Measurements from ENCODE around the gene TSC2.
A peak's percentile ranks its signal among the peaks of the same experiment; 100 is the strongest.
"Not testable (repeated sequence)": the region's sequence is repeated elsewhere in the genome, so short reads cannot be mapped to it uniquely, and the experiment has no call there.

TSC2 gene

DNA sequence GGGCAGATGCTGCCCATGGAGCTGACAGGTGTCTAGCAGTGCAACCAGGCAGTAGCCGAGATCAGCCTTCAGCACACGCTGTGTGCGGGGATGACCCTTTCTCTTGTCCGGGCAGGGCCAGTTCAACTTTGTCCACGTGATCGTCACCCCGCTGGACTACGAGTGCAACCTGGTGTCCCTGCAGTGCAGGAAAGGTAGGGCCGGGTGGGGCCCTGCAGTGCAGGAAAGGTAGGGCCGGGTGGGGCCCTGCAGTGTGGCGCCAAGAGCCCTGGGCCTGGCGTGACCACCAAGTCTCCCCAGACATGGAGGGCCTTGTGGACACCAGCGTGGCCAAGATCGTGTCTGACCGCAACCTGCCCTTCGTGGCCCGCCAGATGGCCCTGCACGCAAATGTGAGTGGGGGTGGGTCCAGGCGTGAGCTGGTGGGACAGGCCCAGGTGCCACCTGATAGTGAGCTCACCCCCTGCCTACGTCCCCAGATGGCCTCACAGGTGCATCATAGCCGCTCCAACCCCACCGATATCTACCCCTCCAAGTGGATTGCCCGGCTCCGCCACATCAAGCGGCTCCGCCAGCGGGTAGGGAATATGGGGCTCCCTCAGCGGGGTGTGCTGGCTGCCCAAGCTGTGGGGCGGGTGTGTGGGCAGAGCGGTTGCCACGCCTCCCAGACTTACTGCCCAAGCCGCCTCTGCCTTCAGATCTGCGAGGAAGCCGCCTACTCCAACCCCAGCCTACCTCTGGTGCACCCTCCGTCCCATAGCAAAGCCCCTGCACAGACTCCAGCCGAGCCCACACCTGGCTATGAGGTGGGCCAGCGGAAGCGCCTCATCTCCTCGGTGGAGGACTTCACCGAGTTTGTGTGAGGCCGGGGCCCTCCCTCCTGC lies 40.2 kb downstream of the TSC2 start:
- no peak for DNase-seq

- DNase-seq, result no peak
Observed at GRCh38 chr16:2088759-2089358, 41.1 kb downstream of the TSC2 start.

- DNase-seq, result no peak
Observed at GRCh38 chr16:2089706-2090480, 42.1 kb downstream of the TSC2 start.

DNA sequence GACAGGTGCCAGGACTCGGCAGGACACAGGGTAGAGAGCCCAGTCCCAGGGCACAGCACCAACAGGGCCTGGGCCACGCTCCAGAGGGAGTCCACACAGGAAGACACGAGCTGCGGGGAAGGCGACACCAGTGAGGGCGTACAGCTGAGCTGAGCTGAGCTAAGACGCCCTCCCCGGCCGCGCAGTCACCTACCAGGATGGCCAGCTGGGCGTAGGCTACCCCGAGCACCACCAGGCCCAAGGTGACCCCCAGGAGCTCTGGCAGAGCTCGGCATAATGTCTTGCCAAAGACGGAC lies 42.6 kb downstream of the TSC2 start:
- DNase-seq, result no peak

DNA sequence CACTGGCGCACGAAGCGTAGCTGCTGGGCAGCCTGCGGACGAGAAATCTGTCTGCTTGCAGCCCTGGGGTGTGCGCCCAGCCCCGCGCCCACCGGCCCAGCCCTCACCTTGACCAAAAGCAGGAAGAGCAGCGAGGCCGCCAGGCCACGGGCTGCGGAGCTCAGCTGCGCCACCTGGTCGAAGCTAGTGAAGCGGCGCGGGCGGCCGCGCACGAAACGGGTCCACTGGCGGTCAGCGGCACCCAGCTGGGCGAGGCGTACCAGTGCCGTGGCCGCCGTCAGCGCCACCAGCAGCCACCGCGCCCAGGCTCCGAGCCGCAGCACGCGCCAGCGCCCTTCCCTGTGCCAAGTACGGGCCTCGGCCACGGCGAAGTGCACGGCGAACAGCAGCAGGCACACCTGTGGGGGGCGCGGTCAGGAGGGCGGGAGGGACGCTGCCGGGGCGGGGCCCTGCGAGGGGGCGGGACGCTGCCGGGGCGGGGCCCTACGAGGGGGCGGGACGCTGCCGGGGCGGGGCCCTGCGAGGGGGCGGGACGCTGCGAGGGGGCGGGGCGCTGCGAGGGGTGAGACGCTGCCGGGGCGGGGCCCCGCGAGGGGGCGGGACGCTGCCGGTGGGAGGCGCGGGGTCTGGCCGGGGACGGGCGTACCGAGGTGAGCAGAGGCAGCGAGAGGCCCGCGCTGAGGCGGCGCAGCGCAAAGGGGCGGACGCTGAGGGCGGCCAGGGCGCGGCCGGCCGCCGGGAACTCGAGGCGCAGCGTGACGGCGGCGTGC lies 43.2 kb downstream of the TSC2 start:
- DNase-seq, result peak; percentile 42

- no peak for DNase-seq
Observed at GRCh38 chr16:2091547-2092255, 43.9 kb downstream of the TSC2 start.

DNA sequence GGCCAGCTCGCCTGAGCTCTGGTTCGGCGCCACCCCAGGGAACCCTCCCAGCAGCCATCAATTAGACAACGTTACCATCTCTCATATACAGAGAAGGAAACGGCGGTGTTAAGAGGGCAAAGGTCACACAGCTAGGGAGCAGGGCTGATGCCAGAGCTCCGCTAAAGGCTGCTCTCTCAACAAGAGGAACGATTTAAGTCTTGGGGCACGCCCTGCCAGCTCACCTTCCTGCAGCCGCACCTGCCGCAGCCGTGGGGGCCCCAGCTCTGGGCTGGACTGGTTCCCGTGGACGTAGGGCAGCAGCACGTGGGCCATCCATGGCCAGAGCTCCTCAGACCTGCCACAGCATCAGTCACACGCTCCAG lies 44.5 kb downstream of the TSC2 start:
- DNase-seq, result no peak

DNA sequence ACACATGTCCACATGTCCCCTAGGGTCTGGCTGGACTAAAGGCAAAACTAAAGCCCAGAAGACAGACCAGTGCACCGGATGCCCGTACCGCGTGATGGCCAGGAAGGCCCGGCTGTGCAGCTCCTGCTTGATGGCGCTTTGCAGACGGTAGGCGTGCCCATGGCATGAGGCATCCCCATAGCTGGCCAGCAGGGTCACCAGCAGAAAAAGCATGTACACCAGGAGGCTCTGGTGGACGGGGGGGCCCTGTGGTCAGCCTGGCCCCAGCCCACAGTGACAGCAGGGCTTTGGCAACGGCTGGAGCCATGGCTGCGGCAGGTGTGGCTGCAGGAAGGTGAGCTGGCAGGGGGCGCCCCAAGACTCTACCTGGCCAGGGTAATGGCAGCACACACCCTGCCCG lies 45.1 kb downstream of the TSC2 start:
- no peak for DNase-seq

DNA sequence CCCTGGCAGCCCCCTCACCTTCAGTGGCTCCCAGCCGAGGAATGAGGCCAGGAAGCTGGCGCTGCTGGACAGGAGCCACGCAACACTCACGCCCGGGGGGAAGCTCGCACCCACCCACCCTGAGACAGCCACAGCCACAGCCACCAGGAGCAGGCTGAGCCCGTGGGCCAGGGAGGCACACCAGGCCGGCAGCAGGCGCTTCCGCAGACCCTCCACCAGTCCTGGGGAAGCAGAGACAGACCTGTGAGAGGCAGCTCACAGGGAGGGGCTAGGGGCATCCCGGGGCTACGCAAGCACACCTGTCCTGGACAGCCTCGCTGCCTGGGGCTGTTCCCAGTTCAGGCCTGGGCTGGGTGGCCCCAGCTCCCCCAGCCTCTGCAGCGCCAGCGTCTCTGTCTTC lies 46.0 kb downstream of the TSC2 start:
- no peak for DNase-seq

DNA sequence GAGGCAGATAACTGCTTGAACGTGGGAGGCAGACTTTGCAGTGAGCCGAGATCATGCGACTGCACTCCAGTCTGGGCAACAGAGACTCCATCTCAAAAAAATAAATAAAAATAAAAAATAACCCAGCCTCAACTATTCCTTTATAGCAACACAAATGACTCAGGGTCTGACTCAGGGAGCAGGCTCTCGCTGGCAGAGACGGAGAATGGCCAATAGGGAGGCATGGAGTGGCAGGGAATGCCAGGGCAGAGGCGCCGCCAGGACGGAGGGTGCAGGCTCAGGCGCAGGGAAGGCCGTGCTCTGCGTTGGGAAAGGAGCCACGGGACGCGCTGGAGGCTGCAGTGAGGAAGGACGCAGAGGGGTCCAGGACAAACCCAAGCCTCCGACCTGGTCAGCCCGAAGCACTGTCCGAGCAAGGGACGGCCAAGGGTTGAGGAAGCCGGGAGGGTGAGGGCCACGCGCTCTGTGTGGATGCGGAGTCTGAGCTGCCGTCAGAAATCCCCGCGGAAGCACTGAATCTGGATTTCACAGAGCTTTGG lies 47.6 kb downstream of the TSC2 start:
- no peak for DNase-seq

DNA sequence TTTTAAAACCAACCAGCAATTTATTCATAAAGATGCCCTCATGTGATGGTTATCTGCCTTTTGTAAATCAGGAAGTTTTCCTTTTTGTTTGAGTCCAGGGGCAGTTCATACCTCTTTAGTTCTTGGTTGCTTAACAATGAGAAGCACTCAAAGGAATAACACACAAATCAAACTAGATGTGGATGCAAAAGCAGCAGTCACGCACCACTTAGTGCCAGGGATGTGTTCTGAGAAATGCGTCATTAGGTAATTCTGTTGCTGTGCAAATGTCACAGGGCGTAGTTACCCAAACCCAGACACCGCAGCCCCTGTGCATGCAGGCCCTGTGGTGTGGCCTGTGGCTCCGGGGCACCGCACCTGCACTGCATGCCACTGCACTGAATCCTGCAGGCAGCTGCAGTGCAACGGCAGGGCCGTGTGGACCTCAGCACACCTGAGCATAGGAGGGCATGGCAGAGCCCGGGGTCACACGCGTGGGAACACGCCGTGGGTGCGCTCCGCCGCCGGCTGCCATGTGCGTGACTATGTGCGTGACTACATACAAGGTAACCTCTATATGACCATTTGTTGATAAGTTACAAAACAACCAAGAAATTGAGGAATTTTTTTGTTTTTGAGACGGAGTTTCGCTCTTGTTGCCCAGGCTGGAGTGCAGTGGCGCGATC lies 48.3 kb downstream of the TSC2 start:
- DNase-seq, result no peak

DNA sequence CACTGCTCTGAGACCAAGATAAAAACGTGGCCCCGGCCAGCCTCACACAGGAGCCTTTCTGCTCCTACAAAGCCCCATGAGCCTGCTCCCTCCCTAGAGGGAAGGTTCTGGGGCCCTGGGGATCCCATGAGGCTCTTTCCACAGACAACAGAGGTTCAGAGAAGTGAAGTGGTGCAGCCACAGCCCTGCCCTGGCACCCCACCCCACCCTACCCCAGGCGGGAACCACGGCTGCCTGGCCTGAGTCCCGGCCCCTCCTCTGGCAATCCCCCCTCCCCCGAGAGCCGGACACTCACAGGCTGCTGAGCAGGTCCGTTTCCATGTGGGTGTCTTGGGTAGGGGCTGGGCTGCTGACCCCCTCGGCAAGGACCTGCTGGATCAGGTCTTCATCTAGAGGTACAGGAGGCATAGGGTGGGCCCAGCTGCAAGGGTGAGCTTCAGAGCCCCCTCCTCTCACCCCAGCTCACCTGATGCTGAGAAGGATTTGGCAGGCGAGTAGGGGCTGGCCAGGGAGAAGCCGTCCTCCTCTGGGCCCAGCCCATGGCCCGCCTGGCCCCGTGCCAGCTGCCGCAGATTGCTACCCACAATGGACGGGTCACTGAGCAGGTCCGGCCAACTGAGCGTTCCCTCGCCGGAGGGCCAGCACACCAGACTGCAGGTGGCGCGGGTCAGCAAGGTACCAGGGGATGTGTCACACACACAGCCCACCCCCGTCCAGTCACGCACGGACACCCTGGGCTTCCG lies 49.2 kb downstream of the TSC2 start:
- no peak for DNase-seq

- not testable (repeated sequence) for DNase-seq
Observed at GRCh38 chr16:2097689-2098088, 49.9 kb downstream of the TSC2 start.

DNA sequence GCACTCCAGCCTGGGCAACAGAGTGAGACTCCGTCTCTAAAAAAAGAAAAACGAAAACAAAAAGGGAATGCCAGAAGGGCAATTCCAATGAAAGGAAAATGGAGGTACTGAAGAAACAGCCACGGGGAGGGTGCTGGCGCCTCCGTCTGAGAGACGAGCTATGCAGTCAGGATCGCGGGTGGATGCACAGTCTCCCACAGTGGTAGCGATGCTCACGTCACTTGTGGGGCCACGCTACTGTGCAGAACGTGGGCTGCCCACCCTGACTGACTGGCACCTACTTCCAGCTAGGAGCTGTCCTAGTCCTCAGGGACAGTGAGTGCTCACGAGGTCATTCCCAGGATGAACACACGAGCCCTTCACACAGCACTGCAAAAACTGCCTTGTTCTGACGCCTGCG lies 53.8 kb downstream of the TSC2 start:
- not testable (repeated sequence) for DNase-seq

GRCh38 chr16:2102471-2102870 lies 54.7 kb downstream of the TSC2 start:
- no peak for DNase-seq

GRCh38 chr16:2104464-2104863 lies 56.7 kb downstream of the TSC2 start:
- DNase-seq, result not testable (repeated sequence)

DNA sequence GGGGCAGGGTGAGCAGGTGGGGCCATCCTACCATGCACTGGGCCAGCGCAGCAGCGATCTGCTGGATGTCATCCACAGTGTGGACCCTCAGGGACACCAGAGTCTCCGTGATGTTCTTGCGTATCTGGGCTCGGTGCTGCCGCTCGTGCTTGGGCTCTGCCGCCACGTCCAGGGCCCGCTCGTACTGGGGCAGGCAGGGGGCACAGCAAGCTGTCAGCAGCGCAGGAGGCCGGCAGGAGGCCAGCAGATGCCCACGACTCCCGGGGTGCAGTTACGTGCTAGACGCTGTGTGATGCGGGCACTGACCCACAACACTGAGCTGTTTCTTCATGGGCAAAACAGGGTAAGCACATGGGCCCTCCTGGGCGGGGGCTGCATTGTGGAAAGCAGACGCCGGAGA lies 57.5 kb downstream of the TSC2 start:
- not testable (repeated sequence) for DNase-seq

DNA sequence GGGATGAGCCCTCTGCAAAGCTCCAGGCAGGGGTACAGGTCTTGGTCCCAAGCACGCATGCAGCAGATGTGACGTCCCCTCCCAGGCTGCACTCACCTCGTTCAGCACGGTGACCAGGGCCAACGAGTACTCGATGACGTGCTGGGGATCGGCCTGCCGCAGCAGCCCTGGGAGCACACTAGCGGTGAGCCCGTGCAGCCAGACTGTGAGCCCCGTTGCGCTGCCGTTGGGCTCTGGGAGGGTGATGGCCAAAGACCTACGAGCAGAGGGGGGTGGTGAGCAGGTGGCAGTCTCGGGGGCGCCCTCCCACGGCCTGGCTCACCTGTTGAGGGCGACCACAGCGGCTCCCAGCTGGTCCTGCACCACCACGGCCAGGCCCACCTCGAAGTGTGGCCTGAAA lies 58.0 kb downstream of the TSC2 start:
- not testable (repeated sequence) for DNase-seq

DNA sequence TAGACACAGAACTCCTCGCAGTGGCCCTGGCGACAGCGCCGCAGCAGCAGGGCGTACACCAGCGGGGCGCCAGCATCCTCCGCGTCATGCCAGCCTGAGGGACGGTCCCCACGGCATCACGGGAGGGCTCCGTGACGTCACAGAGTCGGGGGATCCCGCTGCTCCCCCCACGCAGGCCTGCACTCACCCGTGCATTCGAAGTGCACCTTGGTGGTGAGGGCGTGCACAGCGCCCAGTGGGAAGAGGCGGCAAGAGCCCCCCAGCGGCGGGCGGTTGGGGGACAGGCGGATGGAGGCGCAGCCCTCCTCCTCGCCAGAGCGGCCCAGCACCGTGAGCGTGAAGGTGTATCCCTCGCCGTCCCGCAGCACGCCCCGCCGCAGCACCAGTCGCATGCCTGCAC lies 58.4 kb downstream of the TSC2 start:
- DNase-seq, result not testable (repeated sequence)

DNA sequence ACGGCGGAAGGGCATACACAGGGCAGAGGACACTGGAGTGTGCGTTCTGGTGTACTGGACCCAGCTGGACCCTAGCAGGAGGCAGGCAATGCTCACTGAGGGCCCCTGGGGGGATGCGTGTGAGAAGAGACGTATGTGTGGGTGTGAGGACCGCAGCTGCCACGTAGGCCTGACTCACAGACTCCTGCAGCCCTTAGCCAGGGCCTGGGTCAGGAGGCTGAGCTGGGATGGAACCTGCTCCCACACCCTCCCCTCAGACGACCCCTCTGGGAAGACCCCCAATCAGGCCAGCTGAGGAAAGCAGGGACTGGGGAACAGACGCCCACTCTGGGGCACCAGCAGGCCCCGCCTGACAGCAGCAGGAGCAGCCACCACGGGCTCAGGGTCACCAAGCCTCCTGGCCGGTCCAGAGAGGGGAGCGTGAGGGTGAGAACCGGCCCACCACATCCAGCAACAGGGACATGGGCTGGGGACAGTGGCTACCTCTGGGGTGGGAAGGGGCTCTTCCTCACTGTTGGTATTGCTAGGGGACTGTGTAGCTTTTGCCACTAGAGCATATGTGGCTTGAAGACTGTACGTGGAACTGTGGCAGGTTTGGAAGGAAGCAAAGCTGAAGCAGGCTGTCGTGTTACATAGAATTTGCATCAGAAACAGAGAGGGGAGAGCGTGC lies 59.5 kb downstream of the TSC2 start:
- not testable (repeated sequence) for DNase-seq

DNA sequence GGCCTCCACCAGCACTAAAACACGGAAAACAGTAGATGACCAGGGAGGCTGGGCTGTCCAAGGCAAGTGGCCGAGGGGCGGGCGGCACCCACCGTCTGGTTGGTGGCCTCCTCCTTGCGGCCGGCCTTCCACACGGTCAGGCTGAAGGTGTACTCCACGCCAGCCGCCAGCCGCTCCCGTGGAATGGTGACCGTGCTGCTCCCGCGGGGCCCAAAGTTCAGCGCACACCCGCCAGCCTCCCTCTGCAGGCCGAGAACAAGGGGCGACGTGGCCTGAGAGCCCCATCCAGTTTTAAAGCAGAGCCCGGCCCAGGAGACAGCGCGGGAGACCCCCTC lies 60.0 kb downstream of the TSC2 start:
- not testable (repeated sequence) for DNase-seq

Measured in activated CD4-positive, CD25-positive, alpha-beta regulatory T cell treated with anti-CD3 and anti-CD28 coated beads, Interleukin-2, amount 50 U/mL, for 72 hours (primary cell).